Hepatocyte (in vitro differentiated cells): ENCODE results near the gene ACACA.

ENCODE experiments used
- CTCF ChIP-seq: fragments of 200-600 bp; sonication (generic); IDR thresholded peaks from 2 replicates; pipeline ENCODE4 v1.5.1; 2016; ENCODE audit warnings: antibody characterized with exemption, mild to moderate bottlenecking; ENCODE audit not compliant: poor library complexity
- EZH2phosphoT487 ChIP-seq: fragments of 200-600 bp; sonication (generic); IDR thresholded peaks from one replicate; pipeline ENCODE4 v1.6.1; 2018; ENCODE audit warnings: antibody characterized with exemption, mild to moderate bottlenecking, low read depth, moderate library complexity; ENCODE audit not compliant: unreplicated experiment, severe bottlenecking

GRCh38 chr17:37375706-37376105 is 30.9 kb downstream of the ACACA start, which contains the start of gene C17orf78:
- no peak for TF ChIP-seq CTCF
- TF ChIP-seq EZH2phosphoT487, result no peak
